HG02981 (cell line): ENCODE data around the gene ARHGEF28.

Source experiments
- ATAC-seq: cut with Tn5 transposase; IDR thresholded peaks from one replicate; pipeline ENCODE4 v1.9.1; 2021; ENCODE audit warnings: mild to moderate bottlenecking, moderate library complexity; ENCODE audit not compliant: unreplicated experiment

The ARHGEF28 gene

GRCh38 chr5:73844165-73844564, 218.2 kb downstream of the ARHGEF28 start:
- ATAC-seq: no peak

- ATAC-seq: no peak
These were observed 225.6 kb downstream of the ARHGEF28 start for GRCh38 chr5:73851471-73852181.

- no peak for ATAC-seq
These were observed 227.1 kb downstream of the ARHGEF28 start for GRCh38 chr5:73853091-73853490.

GRCh38 chr5:73856997-73857396, 231.0 kb downstream of the ARHGEF28 start:
- no peak for ATAC-seq

GRCh38 chr5:73857446-73857845, 231.4 kb downstream of the ARHGEF28 start:
- ATAC-seq: no peak

- ATAC-seq: no peak
These were observed 232.1 kb downstream of the ARHGEF28 start for GRCh38 chr5:73858054-73858453.

- no peak for ATAC-seq
These were observed 232.8 kb downstream of the ARHGEF28 start for GRCh38 chr5:73858776-73859175.

GRCh38 chr5:73859696-73860095, 233.7 kb downstream of the ARHGEF28 start:
- no peak for ATAC-seq

GRCh38 chr5:73861313-73861988, 235.5 kb downstream of the ARHGEF28 start:
- ATAC-seq: no peak

- ATAC-seq: no peak
These were observed 236.8 kb downstream of the ARHGEF28 start for GRCh38 chr5:73862796-73863195.

- ATAC-seq: no peak
These were observed 237.9 kb downstream of the ARHGEF28 start for GRCh38 chr5:73863876-73864275.

- ATAC-seq: no peak
These were observed 239.3 kb downstream of the ARHGEF28 start for GRCh38 chr5:73865315-73865714.

- no peak for ATAC-seq
These were observed 241.6 kb downstream of the ARHGEF28 start for GRCh38 chr5:73867345-73868335.

GRCh38 chr5:73883646-73884045, 257.6 kb downstream of the ARHGEF28 start:
- no peak for ATAC-seq

- no peak for ATAC-seq
These were observed 261.7 kb downstream of the ARHGEF28 start for GRCh38 chr5:73887688-73888087.

- no peak for ATAC-seq
These were observed 264.6 kb downstream of the ARHGEF28 start for GRCh38 chr5:73890569-73890968.

- ATAC-seq: no peak
These were observed 266.2 kb downstream of the ARHGEF28 start for GRCh38 chr5:73892218-73892617.

- no peak for ATAC-seq
These were observed 266.8 kb downstream of the ARHGEF28 start for GRCh38 chr5:73892806-73893205.

GRCh38 chr5:73893813-73894212, 267.8 kb downstream of the ARHGEF28 start:
- no peak for ATAC-seq

- ATAC-seq: no peak
These were observed 268.9 kb downstream of the ARHGEF28 start for GRCh38 chr5:73894860-73895259.

GRCh38 chr5:73895471-73895870, 269.5 kb downstream of the ARHGEF28 start:
- ATAC-seq: no peak
